ENCODE data around the gene SYNDIG1. TPM values are rescaled to one million over a fixed set of nuclear protein-coding genes. Genes with fewer than 3 reads are reported as not detected.

SYNDIG1 gene
- total and polyA plus RNA-seq, 2 of the 4 experiments (the other 2 are of a cell fraction) = not detected

GRCh38 chr20:24444526-24445190 is 24.8 kb upstream of the SYNDIG1 start:
- H2AFZ ChIP-seq (replicated peaks; ENCODE audit: low read length, poor library complexity) = no peak overlapping the region
- no peak for ATAC-seq (ENCODE audit: low read depth)
- intact Hi-C loops (cut with micrococcal nuclease) (no loop called here), dilution Hi-C loops (cut with HindIII; ENCODE audit: low sequenced_read_pairs, unreplicated experiment) (no loop called here), in situ Hi-C loops (cut with MboI; ENCODE audit: low sequenced_read_pairs) (no loop called here)
- no peak overlapping the region for H3K23ac ChIP-seq (ENCODE audit: low read depth, low read length)
- H3K4me2 ChIP-seq (ENCODE audit: low read depth, low read length) = no peak overlapping the region
- no peaks in the 10 kb centered on the region for H3K9me3 ChIP-seq (ENCODE audit: control insufficient read depth, insufficient read depth, low read length)
- H3K79me1 ChIP-seq (ENCODE audit: low read depth in 1 of 2, low read length in 2 of 2) = no peaks in the 10 kb centered on the region
- DNase-seq = no peak
- no TSS peak for BruUV-seq (replicated peaks)
- H2BK20ac ChIP-seq (ENCODE audit: low read depth, low read length) = no peak overlapping the region
- CTCF ChIA-PET = no interaction called here
- no peak overlapping the region for H2AK5ac ChIP-seq (ENCODE audit: low read depth, low read length)
- no peaks in the 10 kb centered on the region for H3K4me1 ChIP-seq (ENCODE audit: control insufficient read depth, insufficient read depth, low read length)
- H3K4ac ChIP-seq (ENCODE audit: low read depth, low read length) = no peak overlapping the region
- no peaks in the 10 kb centered on the region for H3K9me1 ChIP-seq (ENCODE audit: insufficient read depth, low read length)
- no peak overlapping the region for H4K5ac ChIP-seq (ENCODE audit: low read depth, low read length)
- TF ChIP-seq MAFK (IDR thresholded peaks at IDR 0.05; ENCODE audit: low read depth, low read length) (no peak), CEBPB (IDR thresholded peaks at IDR 0.05; ENCODE audit: low read depth, low read length) (no peak), NFE2L2 (IDR thresholded peaks at IDR 0.05; ENCODE audit: low read depth, low read length) (no peak), FOS (IDR thresholded peaks at IDR 0.05; ENCODE audit: low read depth, low read length) (no peak), CHD1 (IDR thresholded peaks at IDR 0.05; ENCODE audit: low read depth, low read length) (no peak), SMC3 (IDR thresholded peaks at IDR 0.05; ENCODE audit: low read depth, low read length) (no peak), CTCF (conservative IDR thresholded peaks at IDR 0.05; ENCODE audit: low read depth, low read length) (no peak), BHLHE40 (IDR thresholded peaks at IDR 0.05; ENCODE audit: low read depth, low read length) (no peak), RFX5 (IDR thresholded peaks at IDR 0.05; ENCODE audit: low read depth, low read length) (no peak), MXI1 (IDR thresholded peaks at IDR 0.05; ENCODE audit: borderline replicate concordance, low read depth, low read length) (no peak), MAZ (IDR thresholded peaks at IDR 0.05; ENCODE audit: borderline replicate concordance, low read depth, low read length) (no peak), USF2 (IDR thresholded peaks at IDR 0.05; ENCODE audit: low read depth, low read length) (no peak), RAD21 (IDR thresholded peaks at IDR 0.05; ENCODE audit: low read length) (no peak), POLR2A (IDR thresholded peaks at IDR 0.05; ENCODE audit: low read depth, low read length) (no peak), ELK1 (IDR thresholded peaks at IDR 0.05; ENCODE audit: borderline replicate concordance, low read depth, low read length) (no peak), RCOR1 (IDR thresholded peaks at IDR 0.05; ENCODE audit: insufficient replicate concordance, low read length) (no peak)
- no CpG with 5 or more reads among the region's 7 CpGs for WGBS, 2 experiments (ENCODE audit: extremely low coverage in 2 of 2, insufficient read length in 1 of 2)
- H3K27me3 ChIP-seq (ENCODE audit: control insufficient read depth, insufficient read depth, low read length) = peaks cover 2% of the 10 kb centered on the region; the same call in 1 of the 2 replicates
- H3K27ac ChIP-seq (ENCODE audit: insufficient read depth, low read length) = no peak overlapping the region
- H3K14ac ChIP-seq (replicated peaks; ENCODE audit: low read depth, low read length) = no peak overlapping the region
- H3K56ac ChIP-seq (ENCODE audit: extremely low read depth, insufficient read depth, low read length) = no peak overlapping the region
- H2BK5ac ChIP-seq (ENCODE audit: low read depth, low read length, poor library complexity, severe bottlenecking) = no peak overlapping the region
- no peak overlapping the region for H3K18ac ChIP-seq (ENCODE audit: low read depth, low read length)
- H2BK120ac ChIP-seq (ENCODE audit: low read depth, low read length) = no peak overlapping the region
- H2BK15ac ChIP-seq (ENCODE audit: low read depth, low read length) = no peak overlapping the region
- H4K20me1 ChIP-seq (ENCODE audit: insufficient read depth, low read length) = no peaks in the 10 kb centered on the region
- no peak overlapping the region for H4K8ac ChIP-seq (ENCODE audit: low read depth in 2 of 2, low read length in 2 of 2)
- no peak overlapping the region for H3K9ac ChIP-seq (ENCODE audit: low read depth, low read length)
- H3K4me3 ChIP-seq (ENCODE audit: insufficient read depth, low read depth, low read length) = no peak overlapping the region
- POLR2A ChIA-PET (ENCODE audit: unreplicated experiment) = no interaction called here
- no peak overlapping the region for H2AK9ac ChIP-seq (replicated peaks; ENCODE audit: low read depth, low read length, poor library complexity)
- H4K91ac ChIP-seq (ENCODE audit: insufficient read depth, low read depth, low read length) = no peak overlapping the region
- no peaks in the 10 kb centered on the region for H3K36me3 ChIP-seq (ENCODE audit: control insufficient read depth, insufficient read depth, low read length)

Data from IMR-90 (cell line).